ENCODE results near the gene CTXND2.
"Not testable (repeated sequence)": the region's sequence is repeated elsewhere in the genome, so short reads cannot be mapped to it uniquely, and the experiment has no call there.

CTXND2 gene

DNA sequence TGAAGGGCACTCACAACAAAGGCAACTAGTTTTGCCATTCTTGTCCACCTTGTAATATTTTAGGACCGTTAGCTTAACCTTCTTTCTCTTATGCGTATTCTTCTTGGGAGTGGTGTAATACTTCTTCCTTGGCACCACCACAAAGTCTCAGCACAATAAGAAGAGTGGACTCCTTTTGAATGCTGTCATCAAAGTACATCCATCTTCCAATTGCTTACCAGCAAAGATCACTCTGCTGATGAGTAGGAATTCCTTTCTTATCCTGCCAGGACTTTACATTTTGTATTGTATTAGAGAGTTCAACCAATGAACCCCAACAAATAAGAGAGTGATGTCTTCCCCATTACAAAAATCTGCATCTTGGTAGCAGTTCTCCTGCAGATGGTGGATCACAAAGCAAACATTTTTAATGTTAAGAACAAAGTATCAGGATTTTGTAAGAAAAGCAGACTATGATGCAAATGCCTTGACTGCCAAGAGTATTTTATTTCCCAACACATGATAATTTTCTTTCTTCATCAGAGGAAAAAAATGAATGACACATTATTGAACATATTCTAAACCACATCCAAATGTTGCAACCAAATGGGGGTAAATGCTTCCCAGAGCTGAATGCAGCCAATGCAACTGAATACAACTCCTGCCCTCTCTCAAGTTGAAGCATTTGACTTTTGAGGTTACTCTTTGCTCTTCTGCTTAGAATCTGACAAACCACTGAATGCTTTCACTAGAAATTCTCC lies 5.4 kb upstream of the CTXND2 start:
- Histone ChIP-seq H3K4me3 (replicated peaks; ENCODE audit: insufficient read depth, low read length) (no peak overlapping the region), H3K27me3 (ENCODE audit: insufficient read depth, poor library complexity, severe bottlenecking) (no peaks in the 10 kb centered on the region), H3K27ac (replicated peaks) (peak overlapping the region; percentile 54)
- TF ChIP-seq GABPA (IDR thresholded peaks at IDR 0.05; ENCODE audit: low read depth) (peak; percentile 15; the same call in 1 of the 2 replicates), POLR2AphosphoS5 (IDR thresholded peaks at IDR 0.05; ENCODE audit: low read depth) (no peak)
- peak; percentile 82 to 91 for DNase-seq (ENCODE audit: low read depth in 1 of 2, low spot score in 1 of 2)

DNA sequence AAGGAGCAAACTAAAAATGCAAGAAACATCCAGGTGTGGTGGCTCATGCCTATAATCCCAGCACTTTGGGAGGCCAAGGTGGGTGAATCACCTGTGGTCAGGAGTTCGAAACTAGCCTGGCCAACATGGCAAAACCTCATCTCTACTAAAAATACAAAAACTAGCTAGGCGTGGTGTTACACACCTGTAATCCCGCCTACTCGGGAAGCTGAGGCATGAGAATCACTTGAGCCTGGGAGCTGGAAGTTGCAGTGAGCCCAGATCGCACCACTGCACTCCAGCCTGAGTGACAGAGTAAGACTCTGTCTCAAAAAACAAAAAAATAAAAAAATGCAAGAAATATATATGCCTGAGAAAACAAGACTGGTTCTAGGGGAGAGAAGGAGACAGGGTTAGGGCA lies 3.8 kb upstream of the CTXND2 start:
- H3K27me3 ChIP-seq (ENCODE audit: insufficient read depth, poor library complexity, severe bottlenecking); H3K4me3 ChIP-seq (replicated peaks; ENCODE audit: insufficient read depth, low read length); H3K27ac ChIP-seq (replicated peaks); DNase-seq (ENCODE audit: low read depth in 1 of 2, low spot score in 1 of 2): not testable (repeated sequence)

DNA sequence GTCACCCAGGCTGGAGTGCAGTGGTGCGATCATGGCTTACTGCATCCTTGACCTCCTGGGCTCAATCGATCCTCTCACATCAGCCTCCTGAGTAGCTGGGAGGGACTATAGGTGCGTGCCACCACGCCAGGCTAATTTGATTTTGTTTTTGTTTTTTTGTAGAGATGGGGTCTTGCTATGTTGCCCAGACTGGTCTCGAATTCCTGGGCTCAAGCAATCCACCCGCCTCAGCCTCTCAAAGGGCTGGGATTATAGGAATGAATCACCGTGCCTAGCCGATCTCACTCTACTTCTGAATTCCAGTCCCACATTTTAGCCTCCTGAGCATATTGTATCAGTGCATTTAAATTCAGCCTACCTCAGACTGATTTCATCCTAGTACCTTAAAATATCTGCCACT lies 1.8 kb downstream of the CTXND2 start:
- TF ChIP-seq GABPA (IDR thresholded peaks at IDR 0.05; ENCODE audit: low read depth), result no peak
- TF ChIP-seq REST (IDR thresholded peaks at IDR 0.05; ENCODE audit: insufficient replicate concordance, low read depth), result no peak
- TF ChIP-seq SPI1 (IDR thresholded peaks at IDR 0.05; ENCODE audit: borderline replicate concordance, low read depth), result no peak
- no peak for TF ChIP-seq CTCF (IDR thresholded peaks at IDR 0.05; ENCODE audit: insufficient read depth, low read length)
- no peak for TF ChIP-seq POLR2AphosphoS5 (IDR thresholded peaks at IDR 0.05; ENCODE audit: low read depth)
- Histone ChIP-seq H3K27ac (replicated peaks) (no peak overlapping the region), H3K4me3 (replicated peaks; ENCODE audit: insufficient read depth, low read length) (no peak overlapping the region), H3K27me3 (ENCODE audit: insufficient read depth, poor library complexity, severe bottlenecking) (no peaks in the 10 kb centered on the region)
- no peak for DNase-seq (ENCODE audit: low read depth in 1 of 2, low spot score in 1 of 2)

GRCh38 chr1:150890033-150890416 lies 3.1 kb downstream of the CTXND2 start:
- no peak for TF ChIP-seq REST (IDR thresholded peaks at IDR 0.05; ENCODE audit: insufficient replicate concordance, low read depth)
- TF ChIP-seq SPI1 (IDR thresholded peaks at IDR 0.05; ENCODE audit: borderline replicate concordance, low read depth), result no peak
- TF ChIP-seq CTCF (IDR thresholded peaks at IDR 0.05; ENCODE audit: insufficient read depth, low read length), result no peak
- TF ChIP-seq POLR2AphosphoS5 (IDR thresholded peaks at IDR 0.05; ENCODE audit: low read depth), result no peak
- TF ChIP-seq GABPA (IDR thresholded peaks at IDR 0.05; ENCODE audit: low read depth), result no peak
- Histone ChIP-seq H3K27me3 (ENCODE audit: insufficient read depth, poor library complexity, severe bottlenecking) (no peaks in the 10 kb centered on the region), H3K4me3 (replicated peaks; ENCODE audit: insufficient read depth, low read length) (no peak overlapping the region), H3K27ac (replicated peaks) (no peak overlapping the region)
- no peak for DNase-seq (ENCODE audit: low read depth in 1 of 2, low spot score in 1 of 2)
